Keratinocyte (primary cell): ENCODE results near the gene TPM4. TPM values are rescaled to one million over a fixed set of nuclear protein-coding genes. Genes with fewer than 3 reads are reported as not detected.

ENCODE experiments used
- DNase-seq: peaks from one replicate; pipeline ENCODE4 v3.0.0-alpha.2; 2011; ENCODE audit warnings: low read depth, missing footprints, low spot score
- FAIRE-seq: peaks from 2 replicates; lab custom pipeline; 2011; peaks lifted over from hg19 to GRCh38; lab: Jason Lieb, UNC
- H2AFZ ChIP-seq: 2 replicates; pipeline ENCODE4 v1.6.0; 2012; ENCODE audit warnings: low read length, control low read depth, inconsistent platforms; ENCODE audit not compliant: control insufficient read depth
- H3K27ac ChIP-seq: 2 replicates; pipeline ENCODE4 v1.5.1; 2011; ENCODE audit warnings: low read length; ENCODE audit not compliant: control insufficient read depth, insufficient read depth
- H3K27me3 ChIP-seq: 3 replicates; pipeline ENCODE4 v1.6.0; 2011; ENCODE audit warnings: low read length; ENCODE audit not compliant: control insufficient read depth, insufficient read depth; ENCODE audit errors: extremely low read depth
- H3K36me3 ChIP-seq, 2 experiments: 2 replicates in 1 of 2; 3 replicates in 1 of 2; pipeline ENCODE4 v1.5.1; 2011; ENCODE audit warnings: low read length in 2 of 2, mild to moderate bottlenecking in 1 of 2; ENCODE audit not compliant: control insufficient read depth in 2 of 2, insufficient read depth in 2 of 2; ENCODE audit errors: extremely low read depth in 1 of 2
- H3K4me1 ChIP-seq: 3 replicates; pipeline ENCODE4 v1.5.1; 2011; ENCODE audit warnings: low read length; ENCODE audit not compliant: control insufficient read depth, insufficient read depth; ENCODE audit errors: extremely low read depth
- H3K4me2 ChIP-seq: 3 replicates; pipeline ENCODE4 v1.6.0; 2011; ENCODE audit warnings: low read depth, low read length; ENCODE audit not compliant: control insufficient read depth, insufficient read depth; ENCODE audit errors: extremely low read depth
- H3K4me3 ChIP-seq, 3 experiments: fragments of 200-600 bp in 1 of 3; sonication (generic) in 1 of 3; 2 replicates in 2 of 3; 3 replicates in 1 of 3; pipeline ENCODE4 v1.5.1; 2011 to 2016; ENCODE audit warnings: low read length in 3 of 3, mild to moderate bottlenecking in 3 of 3, control low read depth in 2 of 3, inconsistent platforms in 1 of 3, low read depth in 1 of 3, mixed read lengths in 1 of 3, mixed run types in 1 of 3, moderate library complexity in 1 of 3; ENCODE audit not compliant: control insufficient read depth in 2 of 3, insufficient read depth in 2 of 3; ENCODE audit errors: extremely low read depth in 1 of 3
- H3K79me2 ChIP-seq: 2 replicates; pipeline ENCODE4 v1.6.0; 2012; ENCODE audit warnings: low read length; ENCODE audit not compliant: control insufficient read depth, insufficient read depth
- H3K9ac ChIP-seq: 3 replicates; pipeline ENCODE4 v1.6.0; 2011; ENCODE audit warnings: low read length; ENCODE audit not compliant: control insufficient read depth, insufficient read depth; ENCODE audit errors: extremely low read depth
- H3K9me1 ChIP-seq: 3 replicates; pipeline ENCODE4 v1.6.0; 2011; ENCODE audit warnings: low read length; ENCODE audit not compliant: control insufficient read depth, insufficient read depth; ENCODE audit errors: extremely low read depth
- H3K9me3 ChIP-seq: 2 replicates; pipeline ENCODE4 v1.5.1; 2012; ENCODE audit warnings: low read depth, low read length; ENCODE audit not compliant: control insufficient read depth
- H4K20me1 ChIP-seq: 3 replicates; pipeline ENCODE4 v1.6.0; 2011; ENCODE audit warnings: low read length; ENCODE audit not compliant: control insufficient read depth, insufficient read depth; ENCODE audit errors: extremely low read depth
- CTCF ChIP-seq, 3 experiments: IDR thresholded peaks in 1 of 3; conservative IDR thresholded peaks in 1 of 3; optimal IDR thresholded peaks in 1 of 3; 2 replicates in 2 of 3; 3 replicates in 1 of 3; pipeline versions ENCODE3 to v1.5.1; 2011; ENCODE audit warnings: low read length in 3 of 3, mild to moderate bottlenecking in 3 of 3, moderate library complexity in 2 of 3, control low read depth in 1 of 3, inconsistent platforms in 1 of 3; ENCODE audit not compliant: insufficient read depth in 2 of 3; ENCODE audit errors: extremely low read depth in 1 of 3
- EZH2 ChIP-seq: IDR thresholded peaks from one replicate; pipeline ENCODE4 v1.6.1; 2012; ENCODE audit warnings: inconsistent platforms, mild to moderate bottlenecking, low read length, moderate library complexity
- dilution Hi-C: fragments of 300-500 bp; cut with MboI; formaldehyde crosslinking; loops from one replicate; pipeline ENCODE4 v1.7.0; 2020; ENCODE audit warnings: low sequenced_read_pairs; ENCODE audit not compliant: extremely low pct_ligation_motif_present
- polyA plus RNA-seq, 5 experiments: library from polyadenylated mRNA; depleted of rRNA in 3 of 5; stranded (reverse) in 3 of 5; stranded (forward) in 1 of 5; unstranded in 1 of 5; fragments of >200 nt; gene quantifications; 1 replicate in 1 of 5; 2 replicates in 3 of 5; 3 replicates in 1 of 5; pipeline versions ENCODE4 v1.2.1 to v1.2.3, GENCODE V29; 2011 to 2012; ENCODE audit warnings: missing spikeins in 2 of 5, low read depth in 1 of 5, low replicate concordance in 1 of 5

Gene TPM4
- polyA plus RNA-seq, 1 donor (not counting 4 experiments of a cell fraction or from before 2014, with no cell fraction given), result 646 TPM

GRCh38 chr19:16143399-16144215, 67.3 kb downstream of the TPM4 start, which contains the start of gene HSH2D:
TSS of gene HSH2D (plus strand) at chr19:16143685. CDS start at chr19:16148751, 5,066 bp downstream.
- peaks cover 5% of the 10 kb centered on the region for H3K4me1 ChIP-seq
- H3K9me3 ChIP-seq, result no peaks in the 10 kb centered on the region
- TF ChIP-seq CTCF (optimal IDR thresholded peaks at IDR 0.05 in 1 of 3, IDR thresholded peaks at IDR 0.05 in 1 of 3, conservative IDR thresholded peaks at IDR 0.05 in 1 of 3; ENCODE audit: extremely low read depth in 1 of 3, insufficient read depth in 2 of 3, low read length in 3 of 3) (no peak), EZH2 (no peak)
- peak within 1 kb of the TSS; percentile 22 for H3K4me2 ChIP-seq
- DNase-seq, result no peak
- no peak for FAIRE-seq
- H3K36me3 ChIP-seq, result no peaks in the 10 kb centered on the region
- H3K4me3 ChIP-seq, result no peak within 1 kb of the TSS
- no peak within 1 kb of the TSS for H3K27ac ChIP-seq
- dilution Hi-C loops, result no loop called here
- H3K9me1 ChIP-seq, result no peaks in the 10 kb centered on the region
- peak within 1 kb of the TSS; percentile 23 for H3K9ac ChIP-seq
- no peaks in the 10 kb centered on the region for H3K27me3 ChIP-seq
- H4K20me1 ChIP-seq, result no peaks in the 10 kb centered on the region
- no peaks in the 10 kb centered on the region for H3K79me2 ChIP-seq
- H2AFZ ChIP-seq, result no peak within 1 kb of the TSS

GRCh38 chr19:16144216-16144581, 67.9 kb downstream of the TPM4 start:
- Histone ChIP-seq H3K9me1 (no peaks in the 10 kb centered on the region), H4K20me1 (no peaks in the 10 kb centered on the region), H3K4me2 (no peak overlapping the region), H3K4me1 (peaks cover 5% of the 10 kb centered on the region), H3K36me3 (no peaks in the 10 kb centered on the region), H3K27me3 (no peaks in the 10 kb centered on the region), H3K4me3 (no peak overlapping the region), H2AFZ (no peak overlapping the region), H3K9me3 (no peaks in the 10 kb centered on the region), H3K9ac (no peak overlapping the region), H3K27ac (no peak overlapping the region), H3K79me2 (no peaks in the 10 kb centered on the region)
- TF ChIP-seq EZH2, result no peak
- DNase-seq, result no peak
- dilution Hi-C loops, result no loop called here
- FAIRE-seq, result no peak
